ENCODE data around the gene PDE4B. TPM values are rescaled to one million over a fixed set of nuclear protein-coding genes. Genes with fewer than 3 reads are reported as not detected.

The PDE4B gene
- total RNA-seq, 2 experiments from 2014 or later = 26.5 to 27.7 TPM

GRCh38 chr1:65821386-65821785 lies 28.7 kb downstream of the PDE4B start:
- CTCF ChIA-PET = no interaction called here
- H3K27me3 Mint-ChIP-seq = peaks cover 36% of the 10 kb centered on the region
- POLR2A ChIA-PET = no interaction called here

DNA sequence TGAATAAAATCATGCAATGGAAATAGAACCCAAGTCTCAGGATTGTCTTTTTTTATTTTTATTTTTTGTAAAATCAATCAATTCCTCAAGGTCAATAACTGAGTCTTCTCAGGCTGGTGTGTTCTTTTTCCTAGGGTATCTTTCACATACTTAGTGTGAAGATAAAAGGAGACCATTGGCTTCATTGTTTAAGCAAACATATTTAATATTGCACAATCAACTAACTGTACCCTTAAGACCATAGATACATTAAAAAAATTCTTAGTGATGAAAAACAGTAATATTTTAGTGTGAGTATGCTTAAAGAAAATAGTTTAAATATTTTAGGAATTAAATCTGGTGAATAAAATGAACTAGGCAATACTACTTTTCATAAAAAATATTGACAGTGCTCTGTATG lies 31.4 kb downstream of the PDE4B start:
- CTCF ChIA-PET = no interaction called here
- no peak overlapping the region for H3K27ac Mint-ChIP-seq
- H3K27me3 Mint-ChIP-seq = peaks cover 43% of the 10 kb centered on the region
- no peaks in the 10 kb centered on the region for H3K9me3 Mint-ChIP-seq
- POLR2A ChIA-PET = no interaction called here
- DNase-seq = no peak
- no peaks in the 10 kb centered on the region for H3K4me1 Mint-ChIP-seq
- H3K36me3 Mint-ChIP-seq (ENCODE audit: low read depth) = peaks cover 2% of the 10 kb centered on the region
- no peak overlapping the region for H3K4me3 Mint-ChIP-seq

More at GRCh38 chr1:65821386-65821785, 28.7 kb downstream of the PDE4B start:
- Mint-ChIP-seq H3K4me1 (no peaks in the 10 kb centered on the region), H3K4me3 (no peak overlapping the region), H3K27ac (no peak overlapping the region), H3K9me3 (no peaks in the 10 kb centered on the region), H3K36me3 (ENCODE audit: low read depth) (peaks cover 2% of the 10 kb centered on the region)
- no peak for DNase-seq

DNA sequence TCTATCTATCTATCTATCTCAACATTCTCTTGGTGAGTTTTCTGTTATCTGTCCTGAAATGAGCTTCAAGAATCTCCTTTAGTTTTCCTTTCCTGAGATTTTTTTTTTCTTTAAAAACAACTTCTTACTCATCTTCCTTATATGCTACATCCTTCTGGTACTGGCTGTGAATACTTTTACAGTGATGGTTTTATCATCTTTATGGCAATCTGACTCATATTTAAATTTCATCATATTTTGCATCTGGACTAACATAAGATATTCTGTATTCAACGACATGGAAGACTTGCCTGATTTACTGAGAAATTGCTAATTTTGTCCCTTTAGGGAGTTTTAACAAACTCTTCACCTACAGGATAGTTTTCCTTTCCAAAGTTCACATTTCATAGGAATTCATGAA lies 33.0 kb downstream of the PDE4B start:
- H3K36me3 Mint-ChIP-seq (ENCODE audit: low read depth) = peaks cover 2% of the 10 kb centered on the region
- peaks cover 11% of the 10 kb centered on the region for H3K4me1 Mint-ChIP-seq
- ChIA-PET CTCF (interaction anchor here (0.7 kb wide), 1 partner anchor 1675 kb away, joined by 4 read pairs; no protein-coding TSS in a partner anchor), POLR2A (no interaction called here)
- no peak for DNase-seq
- no peak overlapping the region for H3K27ac Mint-ChIP-seq
- no peaks in the 10 kb centered on the region for H3K9me3 Mint-ChIP-seq
- no peak overlapping the region for H3K4me3 Mint-ChIP-seq
- peaks cover 46% of the 10 kb centered on the region for H3K27me3 Mint-ChIP-seq

GRCh38 chr1:65826782-65827181 lies 34.1 kb downstream of the PDE4B start:
- ChIA-PET CTCF (no interaction called here), POLR2A (no interaction called here)
- no peak overlapping the region for H3K4me3 Mint-ChIP-seq
- H3K36me3 Mint-ChIP-seq (ENCODE audit: low read depth) = peaks cover 2% of the 10 kb centered on the region
- peaks cover 13% of the 10 kb centered on the region for H3K4me1 Mint-ChIP-seq
- H3K27ac Mint-ChIP-seq = no peak overlapping the region
- no peak for DNase-seq
- no peaks in the 10 kb centered on the region for H3K9me3 Mint-ChIP-seq
- peaks cover 47% of the 10 kb centered on the region for H3K27me3 Mint-ChIP-seq

DNA sequence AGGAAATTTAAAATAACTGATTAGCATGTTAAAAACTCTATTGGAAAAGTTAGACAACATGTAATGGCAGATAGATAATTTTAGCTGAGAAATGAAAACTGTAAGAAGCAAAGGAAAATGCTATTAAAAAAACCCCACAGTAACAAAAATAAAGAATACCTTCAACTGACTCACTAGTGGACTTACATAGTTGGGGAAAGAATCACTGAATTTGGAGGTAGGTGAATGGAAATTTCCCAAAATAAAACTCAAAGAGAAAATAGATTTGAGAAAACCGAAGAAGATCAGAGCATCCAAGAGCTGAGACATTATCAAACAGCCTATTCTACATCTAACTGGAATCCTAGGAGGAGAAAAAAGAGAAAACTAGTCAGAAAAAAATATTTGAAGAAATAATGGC lies 34.7 kb downstream of the PDE4B start:
- no peaks in the 10 kb centered on the region for H3K9me3 Mint-ChIP-seq
- no peak overlapping the region for H3K4me3 Mint-ChIP-seq
- H3K27me3 Mint-ChIP-seq = peaks cover 49% of the 10 kb centered on the region
- ChIA-PET POLR2A (no interaction called here), CTCF (no interaction called here)
- peaks cover 13% of the 10 kb centered on the region for H3K4me1 Mint-ChIP-seq
- DNase-seq = no peak
- no peak overlapping the region for H3K27ac Mint-ChIP-seq
- peaks cover 2% of the 10 kb centered on the region for H3K36me3 Mint-ChIP-seq (ENCODE audit: low read depth)

DNA sequence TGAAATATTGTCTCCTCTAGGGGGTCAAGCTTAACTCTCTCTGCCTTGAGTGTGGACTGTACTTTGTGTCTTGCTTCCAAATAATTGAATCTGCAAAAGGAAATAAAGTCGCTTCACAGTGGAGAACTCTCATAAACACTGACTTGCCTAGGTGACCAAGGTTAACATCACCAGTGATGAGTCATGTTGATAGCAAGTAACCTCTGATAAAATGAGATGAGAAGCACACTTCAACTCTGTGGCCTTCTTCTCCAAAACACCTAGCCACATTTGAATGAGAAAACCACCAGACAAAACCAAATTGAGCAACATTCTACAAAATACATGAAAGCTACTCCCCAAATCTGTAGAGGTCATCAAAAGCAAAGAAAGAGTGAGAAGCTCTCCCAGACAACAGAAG lies 37.6 kb downstream of the PDE4B start:
- no peaks in the 10 kb centered on the region for H3K9me3 Mint-ChIP-seq
- no peaks in the 10 kb centered on the region for H3K36me3 Mint-ChIP-seq (ENCODE audit: low read depth)
- no peak overlapping the region for H3K27ac Mint-ChIP-seq
- no peak overlapping the region for H3K4me3 Mint-ChIP-seq
- H3K4me1 Mint-ChIP-seq = peaks cover 13% of the 10 kb centered on the region
- POLR2A ChIA-PET = interaction anchor here (0.7 kb wide), 1 partner anchor 19 kb away, joined by 4 read pairs; no protein-coding TSS in a partner anchor
- DNase-seq = peak; percentile 6
- CTCF ChIA-PET = interaction anchor here (0.9 to 2.0 kb wide), 3 partner anchors 14 to 19 kb away, joined by 3 to 5 read pairs (median 5); no protein-coding TSS in a partner anchor
- peaks cover 42% of the 10 kb centered on the region for H3K27me3 Mint-ChIP-seq

DNA sequence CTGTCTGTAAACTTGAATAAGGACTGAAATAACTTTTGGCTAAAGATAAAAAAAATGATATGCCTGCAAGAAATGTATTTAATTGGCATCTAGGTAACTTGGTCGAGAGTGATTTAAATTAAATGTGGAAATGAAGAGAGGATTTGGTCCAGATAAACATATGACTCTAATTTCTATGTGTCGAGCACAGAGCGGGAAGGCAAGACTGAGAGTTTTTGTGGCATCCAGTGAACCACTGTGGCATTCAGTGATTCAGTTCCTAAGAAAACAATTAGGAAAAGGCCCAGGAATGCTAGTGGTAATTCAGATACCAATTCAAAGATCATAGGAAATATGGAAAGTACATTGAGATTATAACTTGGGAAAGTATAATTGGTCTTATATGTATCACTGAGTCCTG lies 39.6 kb downstream of the PDE4B start:
- Mint-ChIP-seq H3K4me1 (peaks cover 13% of the 10 kb centered on the region), H3K9me3 (no peaks in the 10 kb centered on the region), H3K36me3 (ENCODE audit: low read depth) (no peaks in the 10 kb centered on the region), H3K27me3 (peaks cover 30% of the 10 kb centered on the region), H3K27ac (no peak overlapping the region), H3K4me3 (no peak overlapping the region)
- DNase-seq = no peak
- POLR2A ChIA-PET = no interaction called here
- CTCF ChIA-PET = no interaction called here

GRCh38 chr1:65836686-65837085 lies 44.0 kb downstream of the PDE4B start:
- Mint-ChIP-seq H3K27ac (no peak overlapping the region), H3K9me3 (no peaks in the 10 kb centered on the region), H3K4me1 (no peaks in the 10 kb centered on the region), H3K36me3 (ENCODE audit: low read depth) (no peaks in the 10 kb centered on the region), H3K4me3 (no peak overlapping the region), H3K27me3 (peaks cover 18% of the 10 kb centered on the region)
- CTCF ChIA-PET = interaction anchor here (1.5 kb wide), 1 partner anchor 10 kb away, joined by 3 read pairs; no protein-coding TSS in a partner anchor
- no peak for DNase-seq
- POLR2A ChIA-PET = no interaction called here

DNA sequence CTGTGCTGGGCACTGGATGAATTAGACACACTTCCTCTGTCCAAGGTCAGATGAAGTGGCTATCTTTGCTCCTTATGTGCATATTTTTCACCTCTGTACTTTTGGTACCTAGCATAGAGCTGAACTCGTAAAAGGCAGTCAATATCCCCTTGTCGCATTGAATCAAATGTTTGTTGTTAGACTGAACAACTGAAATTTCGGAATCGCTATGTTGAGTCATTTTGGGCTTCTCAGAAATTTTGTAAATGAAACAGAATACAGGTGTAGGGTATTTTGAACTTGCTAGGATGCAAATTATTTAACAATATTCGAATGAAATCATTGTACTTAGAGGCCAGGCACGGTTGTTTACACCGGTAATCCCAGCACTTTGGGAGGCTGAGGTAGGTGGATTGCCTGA lies 48.0 kb downstream of the PDE4B start:
- no peaks in the 10 kb centered on the region for H3K4me1 Mint-ChIP-seq
- no peak overlapping the region for H3K4me3 Mint-ChIP-seq
- ChIA-PET CTCF (no interaction called here), POLR2A (no interaction called here)
- H3K27ac Mint-ChIP-seq = no peak overlapping the region
- no peaks in the 10 kb centered on the region for H3K9me3 Mint-ChIP-seq
- peaks cover 5% of the 10 kb centered on the region for H3K27me3 Mint-ChIP-seq
- DNase-seq = no peak
- H3K36me3 Mint-ChIP-seq (ENCODE audit: low read depth) = no peaks in the 10 kb centered on the region

GRCh38 chr1:65844296-65844695 lies 51.6 kb downstream of the PDE4B start:
- no peak for DNase-seq

GRCh38 chr1:65844821-65845534 lies 52.3 kb downstream of the PDE4B start:
- ChIA-PET POLR2A (no interaction called here), CTCF (interaction anchor here (1.1 kb wide), 1 partner anchor 15 kb away, joined by 3 read pairs; no protein-coding TSS in a partner anchor)
- Mint-ChIP-seq H3K27ac (no peak overlapping the region), H3K36me3 (ENCODE audit: low read depth) (no peaks in the 10 kb centered on the region), H3K4me1 (no peaks in the 10 kb centered on the region), H3K9me3 (peaks cover 3% of the 10 kb centered on the region), H3K27me3 (peaks cover 10% of the 10 kb centered on the region), H3K4me3 (no peak overlapping the region)
- DNase-seq = no peak

More at GRCh38 chr1:65844296-65844695, 51.6 kb downstream of the PDE4B start:
- no peaks in the 10 kb centered on the region for H3K36me3 Mint-ChIP-seq (ENCODE audit: low read depth)
- H3K27ac Mint-ChIP-seq = no peak overlapping the region
- no peaks in the 10 kb centered on the region for H3K9me3 Mint-ChIP-seq
- POLR2A ChIA-PET = no interaction called here
- H3K4me3 Mint-ChIP-seq = no peak overlapping the region
- peaks cover 10% of the 10 kb centered on the region for H3K27me3 Mint-ChIP-seq
- H3K4me1 Mint-ChIP-seq = no peaks in the 10 kb centered on the region
- CTCF ChIA-PET = interaction anchor here (1.1 kb wide), 1 partner anchor 14 kb away, joined by 3 read pairs; no protein-coding TSS in a partner anchor

DNA sequence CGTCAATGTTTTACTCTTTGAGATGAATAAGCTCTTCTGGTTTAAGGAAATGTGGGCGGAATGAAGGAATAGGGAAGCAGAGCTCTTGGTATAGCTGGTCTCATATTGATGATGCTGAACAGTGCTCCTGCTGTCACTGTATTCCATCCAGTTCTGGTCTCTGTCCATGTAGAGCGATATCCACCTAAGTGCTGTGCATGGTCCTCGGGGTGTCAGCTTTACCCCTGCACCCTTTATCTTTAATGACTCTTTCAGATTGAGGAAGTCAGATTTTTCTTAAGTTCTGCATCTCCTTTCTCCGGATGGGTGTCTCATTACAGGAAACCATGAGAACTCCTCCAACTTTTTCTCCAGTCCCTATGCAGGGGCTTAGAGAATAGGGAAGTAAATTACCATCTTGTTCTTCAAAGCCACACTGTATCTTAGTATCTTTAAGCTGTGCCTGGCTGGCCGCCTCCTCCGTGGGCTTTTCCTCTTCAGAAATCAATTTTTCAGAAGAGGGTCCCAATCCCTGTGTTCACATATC lies 52.9 kb downstream of the PDE4B start:
- Mint-ChIP-seq H3K9me3 (peaks cover 3% of the 10 kb centered on the region), H3K27me3 (peaks cover 10% of the 10 kb centered on the region), H3K36me3 (ENCODE audit: low read depth) (no peaks in the 10 kb centered on the region), H3K27ac (no peak overlapping the region), H3K4me1 (no peaks in the 10 kb centered on the region), H3K4me3 (no peak overlapping the region)
- ChIA-PET POLR2A (no interaction called here), CTCF (no interaction called here)
- no peak for DNase-seq

GRCh38 chr1:65846866-65847265 lies 54.2 kb downstream of the PDE4B start:
- Mint-ChIP-seq H3K4me3 (no peak overlapping the region), H3K27me3 (peaks cover 6% of the 10 kb centered on the region), H3K27ac (no peak overlapping the region), H3K4me1 (no peaks in the 10 kb centered on the region), H3K9me3 (peaks cover 3% of the 10 kb centered on the region), H3K36me3 (ENCODE audit: low read depth) (no peaks in the 10 kb centered on the region)
- no peak for DNase-seq
- ChIA-PET CTCF (interaction anchor here (1.3 kb wide), 1 partner anchor 10 kb away, joined by 3 read pairs; no protein-coding TSS in a partner anchor), POLR2A (no interaction called here)
